ENCODE measurements around the gene ELAVL1.
A peak's percentile ranks its signal among the peaks of the same experiment; 100 is the strongest.

Gene ELAVL1

DNA sequence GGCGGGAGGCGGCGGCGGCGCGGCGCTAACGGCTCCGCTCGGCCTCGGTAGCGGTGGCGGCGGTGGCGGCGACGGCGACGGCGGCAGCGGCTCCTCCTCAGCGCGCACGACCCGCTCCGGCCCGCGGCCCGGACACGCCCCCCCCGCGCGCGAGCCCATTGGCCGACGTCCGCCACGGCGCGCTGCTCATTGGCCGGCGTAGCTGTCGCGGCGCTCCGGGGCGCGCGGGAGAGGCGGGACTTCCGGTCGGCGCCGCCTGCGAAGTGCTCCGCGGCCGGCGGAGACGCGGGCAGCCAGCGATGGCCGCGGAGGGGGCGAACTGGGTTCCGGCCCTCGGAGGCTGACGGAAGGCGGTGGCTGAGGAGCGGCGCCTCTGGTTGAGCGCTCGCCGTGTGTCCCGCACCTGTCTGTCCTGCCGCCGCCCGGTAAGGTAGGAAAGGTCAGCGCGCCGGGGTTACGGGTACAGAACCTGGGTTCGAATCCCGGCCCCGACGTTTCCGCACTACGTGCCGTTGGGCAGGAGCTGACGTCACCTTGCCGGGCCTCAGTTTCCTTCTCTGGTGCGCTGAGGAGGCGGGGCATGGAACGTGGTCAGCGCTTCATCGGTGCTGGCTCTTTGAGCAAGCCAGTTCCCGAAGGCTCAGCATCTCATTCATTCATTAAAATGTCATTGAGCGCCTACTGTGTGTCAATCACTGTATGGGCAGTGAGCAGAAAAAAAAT is at the start of gene ELAVL1:
Gene ELAVL1 (minus strand): TSS at position 108 of the 723 bp plus-strand sequence. CDS start 13,826 bp downstream, outside the sequence.
- no peaks in the 10 kb centered on the region for H3K27me3 Mint-ChIP-seq
- H3K4me3 Mint-ChIP-seq: peak within 1 kb of the TSS; percentile 95
- H3K4me1 Mint-ChIP-seq (ENCODE audit: low read depth): peaks cover 38% of the 10 kb centered on the region
- H3K36me3 Mint-ChIP-seq (ENCODE audit: low read depth): peaks cover 10% of the 10 kb centered on the region
- peak within 1 kb of the TSS; percentile 86 for H3K27ac Mint-ChIP-seq
- no peaks in the 10 kb centered on the region for H3K9me3 Mint-ChIP-seq

DNA sequence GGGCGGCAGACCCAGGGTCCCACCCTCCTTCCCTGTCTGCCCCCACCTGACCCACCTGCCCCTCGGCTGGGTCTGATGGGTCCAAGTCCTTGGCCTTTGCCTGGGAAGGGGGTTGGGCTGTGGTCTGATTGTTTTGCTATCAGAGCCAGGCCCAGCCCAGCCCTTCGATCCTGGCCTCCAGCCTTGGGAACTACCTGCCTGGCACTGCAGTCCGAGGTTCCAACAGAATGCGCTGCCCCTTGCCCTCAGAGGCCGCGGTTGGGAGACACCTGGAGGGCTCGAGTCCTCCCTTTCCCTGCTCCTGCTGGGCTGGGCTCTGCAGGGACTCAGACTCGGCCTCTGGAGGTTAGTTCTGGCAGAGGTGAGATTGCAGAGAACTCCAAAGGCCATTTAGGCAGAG is 48.7 kb upstream of the ELAVL1 start:
- Mint-ChIP-seq H3K27me3 (peaks cover 3% of the 10 kb centered on the region), H3K36me3 (ENCODE audit: low read depth) (no peaks in the 10 kb centered on the region), H3K4me1 (ENCODE audit: low read depth) (peaks cover 15% of the 10 kb centered on the region), H3K9me3 (no peaks in the 10 kb centered on the region), H3K27ac (no peak overlapping the region), H3K4me3 (no peak overlapping the region)

DNA sequence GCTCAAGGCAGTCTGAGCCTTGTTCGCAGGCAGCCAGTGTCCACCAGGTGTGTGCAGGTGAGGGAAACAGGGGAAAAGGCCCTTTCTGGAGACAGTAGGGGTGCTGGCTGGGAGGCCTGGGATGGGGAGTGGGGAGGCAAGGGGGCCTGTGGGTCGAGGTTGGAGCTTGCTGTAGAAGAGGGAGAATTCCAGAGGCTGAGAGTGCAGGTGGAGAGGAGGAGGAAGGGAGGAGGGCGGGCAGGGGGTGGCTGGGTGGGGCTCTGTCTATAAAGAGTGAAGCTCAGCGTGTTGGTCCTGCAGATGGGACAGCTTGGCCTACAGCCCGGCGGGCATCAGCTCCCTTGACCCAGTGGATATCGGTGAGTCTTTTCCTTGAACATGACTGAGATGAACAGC is 47.0 kb upstream of the ELAVL1 start, which contains the start of gene CCL25:
Gene CCL25 (plus strand): TSS at position 297 of the 396 bp plus-strand sequence. CDS start 290 bp downstream, outside the sequence.
- Mint-ChIP-seq H3K36me3 (ENCODE audit: low read depth) (no peaks in the 10 kb centered on the region), H3K9me3 (no peaks in the 10 kb centered on the region), H3K27me3 (peaks cover 4% of the 10 kb centered on the region), H3K27ac (no peak within 1 kb of the TSS), H3K4me1 (ENCODE audit: low read depth) (peaks cover 15% of the 10 kb centered on the region), H3K4me3 (no peak within 1 kb of the TSS)

DNA sequence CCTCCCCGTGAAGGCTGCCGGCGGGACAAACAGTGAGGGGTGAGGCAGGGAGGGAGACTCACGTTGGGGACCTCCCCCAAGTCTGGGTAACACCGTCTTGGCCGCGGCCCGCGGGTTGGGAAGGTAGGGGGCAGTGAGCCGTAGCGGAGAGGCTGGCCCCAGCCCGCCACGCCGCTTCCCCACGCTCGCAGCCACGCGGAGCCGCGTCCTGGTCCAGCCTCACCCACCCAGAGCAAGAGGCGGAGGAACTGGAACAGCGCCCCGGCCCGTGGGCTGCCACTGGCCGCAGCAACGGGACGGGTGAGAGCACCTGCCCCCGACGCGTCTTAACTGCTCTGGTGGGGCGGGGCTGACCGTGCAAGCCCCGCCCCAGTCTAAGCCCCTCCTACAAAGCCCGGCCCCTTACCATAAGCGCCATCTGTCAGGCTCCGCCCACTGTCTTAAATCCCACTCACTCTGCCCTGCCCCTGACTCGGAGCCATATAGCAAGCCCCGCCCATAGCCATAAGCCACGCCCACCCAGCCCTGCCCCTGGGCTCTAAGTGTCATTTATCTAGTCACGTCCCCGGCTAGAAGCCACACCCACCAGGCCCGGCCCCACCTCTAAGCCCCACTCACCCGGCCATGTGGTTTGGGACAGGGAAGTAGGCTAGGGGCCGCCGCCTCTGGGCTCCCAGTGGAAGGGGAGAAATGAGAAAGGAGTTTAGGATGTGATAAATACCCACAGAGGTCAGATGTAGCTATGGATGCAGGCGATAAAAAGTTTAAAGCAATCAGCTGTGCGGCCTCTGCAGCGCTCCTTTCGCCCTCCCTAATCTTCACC is 45.0 kb upstream of the ELAVL1 start:
- Mint-ChIP-seq H3K27ac (peak overlapping the region; percentile 61), H3K27me3 (peaks cover 4% of the 10 kb centered on the region), H3K4me1 (ENCODE audit: low read depth) (peaks cover 17% of the 10 kb centered on the region), H3K9me3 (no peaks in the 10 kb centered on the region), H3K4me3 (peak overlapping the region; percentile 47), H3K36me3 (ENCODE audit: low read depth) (no peaks in the 10 kb centered on the region)

DNA sequence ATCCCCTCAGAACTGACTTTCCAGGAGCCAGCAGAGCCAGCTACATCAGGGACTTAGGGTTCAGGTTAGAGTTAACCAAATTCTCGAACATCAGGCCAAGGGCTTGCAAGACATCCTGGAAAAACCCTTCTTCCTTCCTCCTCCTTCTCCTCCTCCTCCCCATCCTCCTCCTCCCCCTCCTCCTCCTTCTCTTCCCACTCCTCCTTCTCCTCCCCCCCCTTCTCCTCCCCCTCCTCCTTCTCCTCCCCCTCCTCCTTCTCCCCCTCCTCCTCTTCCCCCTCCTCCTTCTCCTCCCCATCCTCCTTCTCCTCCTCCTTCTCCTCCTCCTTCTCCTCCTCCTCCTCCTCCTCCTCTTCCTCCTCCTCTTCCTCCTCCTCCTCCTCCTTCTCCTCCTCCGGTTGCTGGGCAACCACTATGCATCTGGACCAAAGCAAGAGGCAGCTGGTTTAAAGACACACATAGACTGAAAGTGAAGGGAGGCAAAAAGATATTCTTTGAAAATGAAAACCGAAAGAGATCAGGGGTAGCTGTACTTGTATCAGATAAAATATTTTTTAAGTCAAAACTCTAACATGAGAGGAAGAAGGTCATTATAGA is 41.2 kb upstream of the ELAVL1 start:
- H3K36me3 Mint-ChIP-seq (ENCODE audit: low read depth): no peaks in the 10 kb centered on the region
- peaks cover 4% of the 10 kb centered on the region for H3K27me3 Mint-ChIP-seq
- H3K4me1 Mint-ChIP-seq (ENCODE audit: low read depth): peaks cover 10% of the 10 kb centered on the region
- no peak overlapping the region for H3K4me3 Mint-ChIP-seq
- no peaks in the 10 kb centered on the region for H3K9me3 Mint-ChIP-seq
- no peak overlapping the region for H3K27ac Mint-ChIP-seq

DNA sequence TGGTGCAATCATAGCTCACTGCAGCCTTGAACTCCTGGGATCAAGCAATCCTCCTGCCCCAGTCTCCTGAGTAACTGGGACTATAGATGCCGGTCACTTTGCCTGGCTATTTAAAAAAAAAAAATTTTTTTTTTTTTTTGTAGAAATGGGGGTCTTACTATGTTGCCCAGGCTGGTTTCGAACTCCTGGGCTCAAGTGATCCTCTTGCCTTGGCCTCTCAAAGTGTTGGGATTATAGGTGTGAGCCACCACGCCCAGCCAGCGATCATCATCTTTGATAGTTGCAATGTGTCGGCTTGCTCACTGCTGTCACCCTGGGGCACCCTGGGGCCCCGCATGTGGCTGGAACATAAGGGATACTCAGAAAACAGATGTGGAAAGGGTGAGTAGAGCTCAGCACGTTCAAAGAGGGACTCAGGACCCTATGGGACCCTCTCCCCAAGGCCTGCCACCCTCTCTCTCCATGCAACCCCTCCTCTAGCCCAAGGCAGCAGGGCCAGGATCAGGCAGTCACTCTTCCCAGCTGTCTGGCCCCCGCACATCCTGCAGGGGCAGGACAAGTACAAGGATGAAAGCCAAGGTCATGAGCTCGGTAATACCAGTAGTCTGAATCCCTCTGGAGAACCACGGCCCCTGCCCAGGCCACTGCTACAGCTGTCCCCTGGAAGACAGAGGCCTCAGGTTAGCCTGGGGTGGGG is 40.6 kb upstream of the ELAVL1 start:
- Mint-ChIP-seq H3K27ac (no peak overlapping the region), H3K4me1 (ENCODE audit: low read depth) (peaks cover 9% of the 10 kb centered on the region), H3K9me3 (no peaks in the 10 kb centered on the region), H3K36me3 (ENCODE audit: low read depth) (no peaks in the 10 kb centered on the region), H3K4me3 (no peak overlapping the region), H3K27me3 (peaks cover 4% of the 10 kb centered on the region)

DNA sequence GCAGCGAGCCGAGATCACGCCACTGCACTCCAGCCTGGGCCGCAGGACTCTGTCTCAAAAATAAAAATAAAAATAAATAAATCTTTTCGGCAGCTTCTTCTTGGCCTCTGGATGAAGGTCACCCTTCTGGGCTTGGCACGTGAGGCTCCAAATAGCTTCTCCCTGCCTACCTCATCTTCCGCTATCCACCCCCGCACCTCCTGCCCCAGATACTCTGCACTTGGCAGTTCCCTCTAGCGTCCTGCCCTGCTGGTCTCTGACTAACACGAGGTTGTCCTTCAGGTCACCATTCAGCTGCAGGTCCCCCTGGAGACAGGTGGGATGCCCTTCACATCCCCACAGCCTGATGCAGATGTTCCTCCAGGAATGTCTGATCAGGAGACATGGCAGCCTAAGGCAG is 38.6 kb upstream of the ELAVL1 start:
- H3K4me3 Mint-ChIP-seq: no peak overlapping the region
- H3K36me3 Mint-ChIP-seq (ENCODE audit: low read depth): no peaks in the 10 kb centered on the region
- H3K4me1 Mint-ChIP-seq (ENCODE audit: low read depth): peaks cover 3% of the 10 kb centered on the region
- H3K27me3 Mint-ChIP-seq: no peaks in the 10 kb centered on the region
- no peak overlapping the region for H3K27ac Mint-ChIP-seq
- no peaks in the 10 kb centered on the region for H3K9me3 Mint-ChIP-seq

DNA sequence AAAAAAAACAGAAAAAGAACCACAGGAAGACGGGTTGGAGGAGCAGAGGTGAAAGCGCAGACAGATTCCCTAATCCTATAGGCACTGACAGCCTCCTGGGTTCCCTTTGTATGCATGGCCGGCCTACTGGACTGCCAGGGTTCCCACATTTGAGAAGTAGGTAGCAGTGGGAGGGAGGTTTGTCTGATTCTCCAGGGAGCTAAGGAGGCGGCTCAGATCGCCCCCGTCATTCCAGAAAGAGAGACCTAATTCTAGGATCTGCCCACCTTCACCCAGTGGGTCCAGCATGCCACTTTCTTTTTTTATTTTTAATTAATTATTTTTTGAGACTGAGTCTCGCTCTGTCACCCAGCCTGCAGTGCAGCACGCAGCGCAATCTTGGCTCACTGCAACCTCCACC is 37.5 kb upstream of the ELAVL1 start:
- H3K27ac Mint-ChIP-seq: no peak overlapping the region
- no peaks in the 10 kb centered on the region for H3K9me3 Mint-ChIP-seq
- H3K27me3 Mint-ChIP-seq: no peaks in the 10 kb centered on the region
- no peaks in the 10 kb centered on the region for H3K36me3 Mint-ChIP-seq (ENCODE audit: low read depth)
- H3K4me1 Mint-ChIP-seq (ENCODE audit: low read depth): peaks cover 3% of the 10 kb centered on the region
- H3K4me3 Mint-ChIP-seq: no peak overlapping the region

DNA sequence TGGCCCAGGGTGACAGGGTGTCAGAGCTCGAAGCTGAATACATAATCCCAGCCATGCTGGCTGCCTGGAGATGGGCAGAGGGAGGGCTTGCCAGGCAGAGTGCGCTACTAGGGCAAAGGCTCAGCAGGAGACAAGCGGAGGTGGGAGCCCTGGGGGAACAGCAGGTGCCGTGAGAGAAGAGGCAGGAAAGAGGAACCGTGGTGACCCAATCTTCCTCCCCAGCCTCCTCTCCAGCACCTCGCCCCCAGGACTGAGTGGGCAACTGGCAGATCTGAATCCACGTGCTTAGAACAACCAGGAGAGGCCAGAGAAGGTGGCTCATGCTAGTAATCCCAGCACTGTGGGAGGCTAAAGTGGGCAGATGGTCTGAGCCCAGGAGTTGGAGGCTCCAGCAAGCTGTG is 36.1 kb upstream of the ELAVL1 start:
- Mint-ChIP-seq H3K4me3 (no peak overlapping the region), H3K27me3 (peaks cover 7% of the 10 kb centered on the region), H3K4me1 (ENCODE audit: low read depth) (no peaks in the 10 kb centered on the region), H3K27ac (no peak overlapping the region), H3K9me3 (no peaks in the 10 kb centered on the region), H3K36me3 (ENCODE audit: low read depth) (no peaks in the 10 kb centered on the region)

DNA sequence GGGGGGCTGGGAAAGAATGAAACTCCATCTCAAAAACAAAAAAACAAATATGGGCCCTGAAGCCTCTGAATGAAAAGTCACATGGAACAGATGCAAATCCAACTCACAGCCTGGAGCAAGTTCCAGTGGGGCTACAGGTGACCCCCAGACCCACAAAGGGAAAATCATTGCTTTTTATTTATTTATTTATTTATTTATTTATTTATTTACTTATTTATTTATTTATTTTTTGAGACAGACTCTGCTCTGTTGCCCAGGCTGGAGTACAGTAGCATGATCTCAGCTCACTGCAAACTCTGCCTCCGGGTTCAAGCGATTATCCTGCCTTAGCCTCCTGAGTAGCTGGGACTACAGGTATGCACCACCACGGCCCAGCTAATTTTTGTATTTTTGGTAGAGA is 33.8 kb upstream of the ELAVL1 start:
- H3K27me3 Mint-ChIP-seq: peaks cover 7% of the 10 kb centered on the region

DNA sequence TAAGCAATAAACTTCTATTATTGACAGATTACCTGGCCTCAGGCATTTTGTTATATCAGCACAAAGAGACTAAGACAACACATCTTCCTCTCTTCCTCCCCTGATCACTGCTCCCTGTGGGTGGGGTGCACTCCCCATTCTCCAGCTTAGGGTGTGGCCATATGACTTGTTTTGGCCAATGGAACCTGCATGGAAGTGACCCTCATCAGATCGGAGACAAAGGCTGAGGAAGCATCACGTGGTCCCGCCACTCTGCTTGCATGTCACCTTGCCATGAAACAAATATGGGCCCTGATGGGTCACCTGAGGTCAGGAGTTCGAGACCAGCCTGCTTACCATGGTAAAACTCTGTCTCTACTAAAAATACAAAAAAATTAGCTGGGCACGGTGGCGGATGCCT is 33.4 kb upstream of the ELAVL1 start:
- H3K27me3 Mint-ChIP-seq: peaks cover 7% of the 10 kb centered on the region
- H3K27ac Mint-ChIP-seq: no peak overlapping the region
- no peaks in the 10 kb centered on the region for H3K4me1 Mint-ChIP-seq (ENCODE audit: low read depth)
- H3K9me3 Mint-ChIP-seq: no peaks in the 10 kb centered on the region
- H3K4me3 Mint-ChIP-seq: no peak overlapping the region
- no peaks in the 10 kb centered on the region for H3K36me3 Mint-ChIP-seq (ENCODE audit: low read depth)

More for the DNA sequence above, 33.8 kb upstream of the ELAVL1 start:
- no peak overlapping the region for H3K4me3 Mint-ChIP-seq
- H3K9me3 Mint-ChIP-seq: no peaks in the 10 kb centered on the region
- H3K36me3 Mint-ChIP-seq (ENCODE audit: low read depth): no peaks in the 10 kb centered on the region
- H3K4me1 Mint-ChIP-seq (ENCODE audit: low read depth): no peaks in the 10 kb centered on the region
- no peak overlapping the region for H3K27ac Mint-ChIP-seq

DNA sequence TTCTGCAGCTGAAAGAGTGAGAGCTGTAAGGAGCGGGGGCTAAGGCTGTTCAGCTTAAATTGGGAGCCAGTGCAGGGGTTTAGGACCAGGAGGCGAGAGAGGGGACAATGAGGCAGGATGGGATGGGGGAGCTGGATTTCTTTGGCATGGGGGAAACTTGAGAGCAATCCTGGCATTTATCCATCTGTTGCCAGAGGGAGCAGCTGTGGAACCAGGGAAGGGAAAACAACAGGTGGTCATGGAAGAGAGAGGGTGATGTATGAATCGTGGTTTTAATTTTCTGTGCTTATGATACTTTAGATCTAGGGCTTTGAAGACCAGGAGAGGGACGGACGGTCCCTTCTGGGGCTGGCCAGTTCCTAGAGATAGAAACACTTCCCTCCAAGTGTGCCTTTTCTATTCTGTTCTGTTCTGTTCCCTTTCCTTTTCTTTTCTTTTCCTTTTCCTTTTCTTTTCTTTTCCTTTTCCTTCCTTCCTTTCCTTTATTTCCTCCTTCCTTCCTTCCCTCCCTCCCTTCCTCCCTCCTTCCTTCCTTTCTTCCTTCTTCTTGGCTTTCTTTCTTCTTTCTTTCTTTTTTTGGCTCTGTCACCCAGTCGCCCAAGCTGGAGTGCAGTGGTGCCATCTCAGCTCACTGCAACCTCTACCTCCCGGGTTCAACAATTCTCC is 31.1 kb upstream of the ELAVL1 start:
- Mint-ChIP-seq H3K27me3 (peaks cover 12% of the 10 kb centered on the region), H3K27ac (no peak overlapping the region), H3K4me3 (no peak overlapping the region), H3K9me3 (no peaks in the 10 kb centered on the region), H3K36me3 (ENCODE audit: low read depth) (no peaks in the 10 kb centered on the region), H3K4me1 (ENCODE audit: low read depth) (no peaks in the 10 kb centered on the region)

DNA sequence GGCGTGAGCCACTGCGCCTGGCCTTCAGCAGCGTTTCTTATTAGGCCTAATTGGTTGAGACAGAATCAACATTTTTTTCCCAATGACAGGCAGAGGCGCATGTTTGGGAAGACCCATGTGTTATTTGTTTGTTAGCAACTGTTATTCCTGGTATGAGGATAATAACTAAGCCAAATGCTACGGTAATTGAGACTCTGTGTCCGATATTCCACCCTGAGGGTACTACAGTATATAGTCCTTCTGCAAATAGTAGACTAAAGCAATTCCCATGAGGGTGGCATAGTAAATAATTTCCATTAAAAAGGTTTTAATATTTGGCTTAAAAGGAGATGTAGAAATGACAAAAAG is 28.7 kb upstream of the ELAVL1 start:
- Mint-ChIP-seq H3K27me3 (peaks cover 12% of the 10 kb centered on the region), H3K27ac (no peak overlapping the region), H3K9me3 (no peaks in the 10 kb centered on the region), H3K36me3 (ENCODE audit: low read depth) (no peaks in the 10 kb centered on the region), H3K4me1 (ENCODE audit: low read depth) (no peaks in the 10 kb centered on the region), H3K4me3 (no peak overlapping the region)

Measured in stimulated activated naive CD8-positive, alpha-beta T cell treated with anti-CD3 and anti-CD28 coated beads, Interleukin-15, Interleukin-2, amounts not matched to agents 100 ng/mL and 50 ng/mL, for 24 hours (primary cell).